HG03280 (cell line): ENCODE measurements around the gene DENND2A.
"Not testable (repeated sequence)": the region's sequence is repeated elsewhere in the genome, so short reads cannot be mapped to it uniquely, and the experiment has no call there.

Source experiments
- ATAC-seq: cut with Tn5 transposase; IDR thresholded peaks from one replicate; pipeline ENCODE4 v1.9.1; 2021; ENCODE audit warnings: mild to moderate bottlenecking, moderate library complexity; ENCODE audit not compliant: unreplicated experiment

DENND2A gene

DNA sequence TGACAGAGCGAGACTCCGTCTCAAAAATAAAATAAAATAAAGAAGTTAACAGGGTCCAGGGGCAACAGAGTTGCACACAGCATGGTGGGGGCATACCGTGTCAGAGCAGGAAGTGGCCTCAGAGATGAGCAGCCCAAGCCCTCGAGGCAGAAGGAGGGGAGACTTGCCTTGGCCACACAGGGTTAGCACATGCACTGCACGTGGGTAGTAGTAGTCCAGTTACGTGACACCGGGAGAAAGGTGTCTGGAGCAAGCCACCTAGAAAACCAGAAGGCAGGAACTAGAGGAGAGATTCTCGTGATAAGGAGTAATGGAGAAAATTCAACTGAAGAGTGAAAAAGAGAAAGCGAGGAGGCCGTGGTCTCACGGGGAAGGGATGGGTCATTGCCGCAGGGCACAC lies 9.8 kb upstream of the DENND2A start:
- ATAC-seq, result no peak

DNA sequence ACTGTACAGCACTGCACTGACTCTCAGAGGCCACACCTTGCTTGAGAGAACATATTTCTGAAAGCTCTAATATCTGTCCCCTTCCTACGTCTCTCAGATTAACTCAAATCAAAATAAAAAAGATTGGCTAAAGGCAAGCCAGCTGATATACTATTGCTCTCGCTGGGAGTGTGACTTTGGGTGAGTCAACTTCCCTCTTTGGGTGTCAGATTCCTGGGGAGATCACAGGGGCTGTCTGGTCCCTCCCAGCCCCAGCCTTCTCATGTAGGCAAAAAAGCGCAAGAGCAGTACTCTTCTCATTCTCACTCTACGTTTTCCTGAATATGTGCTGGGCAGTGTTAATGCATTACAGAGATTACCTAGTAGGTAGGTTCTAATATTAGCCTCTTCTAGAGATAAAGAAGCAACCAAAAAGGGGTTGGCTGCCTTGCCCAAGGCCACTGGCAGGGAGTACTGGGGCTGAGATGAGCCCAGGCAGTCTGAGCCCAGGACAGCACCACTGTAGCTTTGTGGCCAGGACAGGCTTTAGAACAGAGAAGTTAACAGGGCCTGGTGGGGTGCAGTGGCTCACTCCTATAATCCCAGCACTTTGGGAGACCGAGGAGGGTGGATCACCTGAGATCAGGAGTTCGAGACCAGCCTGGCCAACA lies 9.1 kb upstream of the DENND2A start:
- no peak for ATAC-seq

DNA sequence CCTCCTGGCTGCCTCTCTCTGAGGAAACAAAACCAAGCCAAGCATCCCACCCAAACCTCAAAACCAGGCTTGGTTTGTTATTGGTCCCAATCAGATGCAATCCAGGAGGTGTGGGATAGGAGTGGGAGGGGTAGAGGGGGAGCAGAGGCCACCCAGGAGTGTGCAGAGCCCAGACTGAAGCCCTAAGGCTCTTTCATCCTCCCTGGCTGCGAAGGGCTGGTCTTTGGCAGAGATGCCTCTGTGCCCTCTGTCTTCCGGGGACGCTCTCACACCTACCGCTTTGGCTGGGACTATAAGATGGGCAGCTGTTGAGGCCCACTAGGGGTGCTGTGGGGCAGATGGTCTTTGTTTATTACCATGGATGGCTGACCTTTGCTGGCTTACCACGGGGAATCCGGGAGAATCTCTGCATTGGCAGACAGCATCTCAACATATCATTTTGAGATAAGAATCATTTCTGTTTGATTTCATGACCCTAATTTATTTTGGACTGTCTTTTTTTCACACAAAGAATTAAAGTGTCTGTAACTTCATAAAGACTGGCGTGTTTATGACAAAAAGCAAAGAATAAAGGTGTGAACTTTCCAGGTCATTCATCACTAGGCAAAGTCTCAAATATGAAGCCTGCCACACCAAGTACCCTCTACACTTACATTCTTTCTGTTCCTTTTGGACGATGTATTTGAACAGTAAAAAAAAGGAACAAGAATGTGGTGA lies 6.5 kb upstream of the DENND2A start:
- peak; percentile 82 for ATAC-seq

DNA sequence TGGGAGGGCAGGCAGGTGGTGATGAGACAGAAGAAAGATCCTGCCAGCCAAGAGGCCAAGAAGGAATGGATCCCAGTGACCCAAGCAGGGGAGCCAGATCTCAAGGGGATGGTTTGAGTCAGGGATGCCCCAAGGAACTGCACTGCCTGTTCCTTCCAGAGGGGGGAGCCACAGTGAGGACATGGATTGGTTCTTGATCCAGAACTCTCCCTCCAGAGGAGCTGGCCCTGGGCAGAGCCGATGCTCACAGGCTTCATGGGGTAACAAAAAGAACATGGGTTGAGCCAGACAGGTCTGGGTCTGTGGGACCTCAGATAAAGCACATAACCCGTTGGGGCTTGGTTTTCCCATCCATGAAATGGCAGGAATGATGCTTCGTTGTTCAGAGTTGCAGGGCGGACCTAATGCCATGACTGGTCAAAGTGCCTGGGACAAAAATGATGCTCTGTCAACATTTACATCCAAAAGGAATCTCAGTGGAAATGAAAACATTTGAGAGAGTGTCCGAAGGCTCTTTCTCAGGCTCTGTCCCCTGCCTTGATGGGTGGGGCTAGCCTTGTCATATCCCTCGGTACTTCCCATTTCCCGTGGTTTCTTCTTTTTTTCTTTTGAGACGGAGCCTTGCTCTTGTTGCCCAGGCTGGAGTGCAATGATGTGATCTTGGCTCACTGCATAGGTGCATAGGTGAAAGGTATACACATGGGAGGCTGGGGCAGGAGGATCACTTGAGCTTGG lies 4.7 kb upstream of the DENND2A start:
- ATAC-seq, result no peak

DNA sequence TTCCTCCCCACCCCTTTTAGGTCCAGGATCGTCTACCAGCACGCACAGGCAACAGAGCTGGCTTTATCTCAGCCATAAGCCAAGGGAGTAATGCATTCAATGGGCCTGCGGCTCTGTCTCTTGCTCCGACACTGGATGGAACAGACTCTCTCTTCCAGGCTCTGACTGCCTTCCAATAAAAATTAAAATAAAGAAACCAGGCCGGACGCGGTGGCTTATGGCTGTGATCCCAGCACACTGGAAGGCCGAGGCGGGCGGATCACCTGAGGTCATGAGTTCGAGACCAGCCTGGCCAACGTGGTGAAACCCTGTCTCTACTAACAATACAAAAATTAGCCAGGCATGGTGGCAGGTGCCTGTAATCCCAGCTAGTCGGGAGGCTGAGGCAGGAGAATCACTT lies 4.1 kb upstream of the DENND2A start:
- not testable (repeated sequence) for ATAC-seq

DNA sequence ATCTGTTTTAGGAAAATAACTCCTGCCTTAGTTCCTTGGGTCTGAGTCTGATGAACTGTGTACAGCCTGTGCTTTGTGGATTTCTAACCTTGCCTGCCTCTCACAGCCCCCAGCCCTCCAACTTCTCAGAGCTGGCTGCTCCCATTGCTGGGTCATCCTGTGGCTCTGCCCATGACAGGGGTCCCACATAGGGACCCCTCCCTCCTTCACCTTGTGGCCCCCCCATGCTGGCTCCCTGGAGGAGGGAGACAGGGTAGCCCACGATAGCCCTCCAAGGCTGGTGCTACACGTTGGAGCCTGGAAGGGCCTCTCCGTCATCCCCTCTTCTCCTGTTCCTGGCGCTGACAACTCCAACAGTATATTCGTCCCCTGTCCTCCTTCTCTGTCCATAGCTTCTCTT lies 2.8 kb upstream of the DENND2A start:
- ATAC-seq, result no peak

DNA sequence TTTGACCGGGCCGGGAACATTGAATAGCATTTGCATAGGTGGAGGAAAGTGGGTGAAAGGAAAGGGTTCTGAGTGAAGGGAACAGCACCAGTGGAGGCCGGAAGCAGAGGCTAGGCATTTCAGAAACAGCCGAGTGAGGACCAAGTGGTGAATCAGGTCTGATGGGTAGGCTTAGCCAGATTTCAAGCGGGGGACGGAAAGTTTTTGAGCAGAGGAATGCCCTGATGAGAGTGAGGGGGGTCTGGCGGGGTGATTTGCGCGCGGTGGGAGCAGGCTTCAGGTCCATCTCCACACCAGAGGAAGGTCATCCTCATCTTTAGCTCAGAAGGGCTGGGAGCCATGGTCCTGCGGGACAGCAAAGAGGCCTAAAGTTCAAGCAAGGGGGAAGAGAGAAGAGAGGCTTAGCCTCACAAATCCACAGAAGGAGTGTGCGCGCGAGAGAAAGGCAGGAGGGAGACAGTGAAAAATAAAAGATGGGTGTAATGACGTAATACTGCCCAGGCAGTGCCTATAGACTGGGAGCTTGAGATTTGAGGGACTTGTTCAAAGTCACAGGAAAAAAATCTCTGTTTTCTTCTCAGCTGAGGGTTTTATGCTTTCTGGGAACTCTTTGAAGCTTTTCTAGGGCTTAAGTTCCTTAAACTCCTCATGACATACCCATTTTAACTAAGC lies 1.0 kb upstream of the DENND2A start:
- no peak for ATAC-seq

DNA sequence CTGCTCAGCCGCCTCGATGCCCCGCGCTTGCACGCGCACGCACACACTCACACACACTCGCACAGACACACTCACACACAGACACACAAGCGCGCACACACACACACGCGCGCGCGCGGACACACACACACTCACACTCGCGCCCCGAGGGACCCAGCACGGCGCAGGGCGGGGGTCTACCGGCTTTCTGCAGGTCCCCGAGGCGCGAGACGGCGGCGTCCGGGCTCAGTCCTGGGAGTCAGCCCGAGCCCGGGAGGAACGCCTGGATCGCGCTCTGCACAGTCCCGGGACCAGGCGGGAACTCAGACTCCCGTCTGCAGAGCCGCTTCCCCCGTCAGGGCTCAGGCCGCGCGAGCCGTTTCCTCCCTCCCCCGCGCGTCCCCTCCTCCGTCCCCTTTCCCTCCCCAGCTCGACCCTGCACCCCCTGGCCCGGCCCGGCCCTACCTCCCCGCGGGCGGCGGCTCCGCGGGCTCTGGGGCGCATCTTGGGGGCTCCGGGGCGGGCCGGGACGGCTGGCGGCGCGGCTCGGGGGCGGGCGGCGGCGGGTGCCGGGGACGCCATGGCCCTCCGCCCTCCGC lies 464 bp downstream of the DENND2A start:
- ATAC-seq, result no peak

DNA sequence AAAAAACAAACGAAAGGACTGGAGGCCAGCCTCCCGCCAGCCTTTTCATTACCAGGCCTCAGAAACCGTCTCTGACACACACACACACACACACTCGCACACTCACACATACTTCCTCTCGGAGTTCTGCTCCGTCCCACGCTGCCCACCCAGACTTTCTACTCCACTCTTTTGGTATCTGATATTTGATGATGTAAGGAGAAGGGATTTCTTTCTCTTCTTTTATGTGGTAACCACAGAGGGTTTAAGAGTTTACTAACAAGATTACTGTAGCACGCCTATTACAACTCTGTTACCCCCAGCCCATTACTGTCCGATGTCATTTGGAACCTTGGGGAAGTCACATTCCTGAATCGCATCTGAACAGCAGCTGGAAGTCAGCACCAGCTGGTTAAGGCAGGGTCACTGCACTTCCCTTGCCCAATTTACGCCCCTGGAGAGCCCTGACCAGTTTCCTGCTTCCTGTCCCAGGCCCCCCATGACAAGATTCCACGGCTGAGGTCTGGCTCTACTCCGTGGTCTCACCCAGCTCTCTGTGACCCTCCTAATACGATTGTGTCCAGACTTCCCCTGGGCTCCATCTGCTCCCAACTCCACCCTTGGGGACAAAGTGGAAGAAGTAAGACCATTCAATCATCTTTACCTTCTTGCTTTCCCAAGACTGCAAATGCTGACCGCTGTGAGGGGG lies 1.1 kb downstream of the DENND2A start:
- no peak for ATAC-seq

DNA sequence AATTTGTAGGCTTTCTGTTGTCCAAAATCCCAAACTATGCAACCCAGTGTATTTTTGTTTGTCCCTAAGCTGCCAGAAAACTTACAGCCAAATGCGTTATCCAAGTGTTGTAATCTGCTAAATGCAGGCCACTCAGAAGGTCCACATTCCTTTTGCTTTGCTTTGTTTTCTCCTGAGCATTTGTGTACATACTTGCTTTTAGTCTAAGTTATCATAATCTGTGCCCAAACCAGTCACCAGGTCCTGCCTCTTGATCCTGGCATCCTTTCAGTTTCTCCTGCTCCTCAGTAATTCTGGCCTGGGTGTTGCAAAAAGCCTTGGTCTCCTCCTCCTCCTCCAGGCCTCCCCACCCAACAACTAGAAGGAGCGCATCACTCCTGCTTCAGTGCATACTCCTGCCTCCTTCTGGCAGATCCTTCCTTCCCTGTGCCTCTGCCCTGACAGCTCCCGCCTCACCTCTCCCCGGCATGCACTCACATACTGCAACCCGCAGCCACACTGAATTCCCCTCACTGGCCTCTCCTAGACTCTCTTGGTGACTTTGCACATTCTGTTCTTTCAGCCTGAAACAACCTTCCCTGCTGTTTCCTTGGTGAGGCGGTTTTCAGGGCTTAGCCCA lies 2.3 kb downstream of the DENND2A start:
- ATAC-seq, result no peak

DNA sequence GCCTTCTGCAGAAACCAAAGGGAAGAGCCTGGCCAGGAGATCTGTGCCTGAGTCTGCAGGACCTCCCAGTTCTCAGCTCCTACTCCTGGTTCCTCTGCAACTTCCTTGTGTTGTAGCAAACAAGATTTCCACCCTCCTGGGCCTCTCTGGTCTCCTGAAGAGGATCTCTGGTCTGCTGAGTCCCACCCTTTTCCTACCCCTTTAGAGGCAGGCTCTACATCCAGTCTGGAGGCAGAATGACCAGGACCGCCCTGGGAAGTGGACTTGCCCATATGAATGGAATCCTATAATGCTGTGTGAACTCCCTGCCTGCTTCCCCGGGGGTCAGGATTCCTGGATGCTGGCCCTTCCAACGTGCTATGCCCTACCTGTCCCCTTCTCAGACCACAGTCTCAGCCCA lies 3.2 kb downstream of the DENND2A start:
- no peak for ATAC-seq

DNA sequence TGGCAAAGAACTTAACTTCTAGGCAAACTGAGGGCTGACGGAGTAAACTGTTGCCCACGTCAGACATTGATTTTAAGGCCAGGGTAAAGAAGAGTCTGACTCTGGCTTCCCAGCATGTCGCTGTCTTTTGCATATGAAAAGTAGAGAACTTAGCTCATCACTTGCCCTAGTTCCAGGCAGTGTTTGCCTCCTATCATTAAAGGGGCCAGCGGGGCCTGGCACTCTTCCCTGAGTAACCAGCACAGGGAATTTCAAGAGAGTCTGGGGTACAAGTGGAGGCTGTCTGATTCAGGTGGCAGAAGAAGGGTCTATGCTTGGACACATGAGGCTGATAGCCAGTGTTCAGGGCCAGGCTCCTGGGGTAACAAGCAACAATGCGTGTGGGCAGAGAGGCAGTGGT lies 4.8 kb downstream of the DENND2A start:
- ATAC-seq, result no peak

DNA sequence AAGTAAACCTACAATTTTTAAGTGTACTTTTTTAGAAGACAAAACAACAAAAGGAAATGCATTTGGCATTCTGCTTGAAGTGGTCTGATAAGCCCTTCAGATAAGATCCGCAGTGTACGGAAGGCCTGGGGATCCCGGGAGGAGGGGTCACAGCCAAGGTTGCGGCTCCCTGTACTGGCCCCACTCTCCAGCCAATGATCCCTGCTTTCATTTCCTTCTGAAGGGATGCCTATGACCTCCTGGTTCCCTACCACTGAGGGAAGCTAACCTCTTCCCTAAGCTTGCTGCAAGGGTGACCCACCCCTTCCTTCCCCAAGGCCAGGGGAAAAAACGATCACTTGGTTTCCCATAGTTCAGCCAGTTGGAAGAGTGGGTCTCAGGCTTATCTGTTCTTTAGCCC lies 5.3 kb downstream of the DENND2A start:
- no peak for ATAC-seq

DNA sequence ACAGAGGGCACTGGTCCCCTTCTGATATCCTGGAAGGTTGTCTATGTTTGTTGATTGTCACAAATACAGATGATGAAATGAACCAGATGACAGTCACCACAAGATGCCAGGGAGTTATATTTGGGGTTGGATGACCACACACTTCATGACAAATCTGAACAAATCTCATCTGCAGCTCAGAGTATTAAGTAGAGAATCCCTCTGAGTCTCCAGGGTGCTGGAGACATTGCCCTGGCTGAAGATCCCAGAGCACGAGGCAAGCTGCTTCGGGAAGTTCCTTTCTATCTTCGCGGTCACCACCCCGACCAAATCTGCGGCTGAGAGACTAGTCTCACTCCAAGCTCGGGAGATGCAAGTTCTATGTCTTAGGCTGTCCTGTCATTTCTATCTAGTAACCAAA lies 9.0 kb downstream of the DENND2A start:
- ATAC-seq, result no peak

DNA sequence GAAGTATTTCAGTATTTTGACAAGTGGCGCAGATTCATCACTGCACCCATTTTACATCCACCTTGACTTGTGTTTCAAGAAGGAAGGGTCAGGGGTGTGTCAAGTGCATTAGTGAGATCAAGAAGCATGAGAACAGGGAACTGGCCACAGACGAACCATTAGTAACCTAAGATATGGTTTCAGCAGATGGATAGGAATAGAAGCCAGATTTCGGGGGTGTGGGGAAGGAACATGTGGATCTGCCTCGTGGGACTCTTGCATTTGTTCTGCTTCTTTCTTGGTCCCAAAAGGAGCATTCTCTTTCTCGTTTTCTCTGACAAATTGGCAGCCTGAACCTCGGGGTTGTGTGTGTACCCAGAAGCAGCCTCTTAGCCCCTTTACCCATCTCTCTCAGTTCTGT lies 9.6 kb downstream of the DENND2A start:
- ATAC-seq, result no peak

DNA sequence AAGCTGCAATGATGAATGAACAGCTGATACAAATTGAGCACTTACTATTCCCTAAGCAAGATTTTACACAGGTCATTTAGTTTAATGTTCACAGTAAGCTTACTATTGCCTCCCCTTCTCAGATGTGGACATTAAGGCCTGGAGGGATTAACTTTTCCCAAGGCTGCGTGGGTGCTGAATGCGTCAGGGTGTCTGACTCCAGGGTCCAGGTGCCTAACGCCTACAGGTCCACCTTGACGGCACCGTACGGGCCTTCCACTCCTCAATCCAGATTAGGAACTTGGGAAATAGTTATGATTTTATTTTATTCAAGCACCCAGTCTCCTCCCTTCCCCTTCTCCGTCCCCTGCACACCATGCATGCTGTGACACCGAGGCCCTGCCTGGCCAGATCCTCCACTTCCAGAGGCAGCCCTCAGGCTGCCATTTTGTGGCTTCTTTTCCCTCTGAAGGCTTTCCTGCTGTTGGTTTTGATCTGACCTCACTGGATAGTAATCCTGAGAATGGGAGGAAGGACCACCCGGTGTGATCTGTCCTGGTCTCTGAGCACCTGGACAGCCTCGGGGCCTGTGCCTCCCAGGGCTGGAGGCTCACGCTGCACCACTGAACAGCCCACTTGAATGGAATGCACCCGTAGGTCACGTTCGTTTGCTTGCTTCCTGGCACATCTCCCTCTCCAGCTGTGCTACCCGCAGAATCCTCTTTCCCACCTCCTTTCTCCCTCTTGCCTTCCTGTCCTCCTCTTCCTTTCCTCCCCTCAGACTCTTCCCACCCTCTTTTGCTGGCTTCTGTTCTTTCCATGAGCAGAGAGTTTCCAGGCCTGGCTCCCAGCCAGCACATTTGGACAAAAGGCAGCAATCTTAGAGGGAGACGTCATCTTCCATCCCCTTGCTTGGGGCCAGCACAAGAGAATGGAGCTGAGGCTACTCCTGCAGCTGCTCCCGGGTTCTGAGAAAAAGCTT lies 14.4 kb downstream of the DENND2A start:
- no peak for ATAC-seq

DNA sequence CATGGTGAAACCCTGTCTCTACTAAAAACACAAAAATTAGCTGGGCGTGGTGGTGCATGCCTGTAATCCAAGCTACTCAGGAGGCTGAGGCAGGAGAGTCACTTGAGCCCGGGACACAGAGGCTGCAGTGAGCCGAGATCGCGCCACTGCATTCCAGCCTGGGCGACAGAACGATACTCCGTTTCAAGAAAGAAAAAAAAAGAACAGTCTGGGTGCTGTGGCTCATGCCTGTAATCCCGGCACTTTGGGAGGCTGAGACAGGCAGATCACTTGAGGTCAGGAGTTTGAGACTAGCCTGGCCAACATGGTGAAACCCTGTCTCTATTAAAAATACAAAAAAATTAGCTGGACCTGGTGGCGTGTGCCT lies 15.4 kb downstream of the DENND2A start:
- not testable (repeated sequence) for ATAC-seq

DNA sequence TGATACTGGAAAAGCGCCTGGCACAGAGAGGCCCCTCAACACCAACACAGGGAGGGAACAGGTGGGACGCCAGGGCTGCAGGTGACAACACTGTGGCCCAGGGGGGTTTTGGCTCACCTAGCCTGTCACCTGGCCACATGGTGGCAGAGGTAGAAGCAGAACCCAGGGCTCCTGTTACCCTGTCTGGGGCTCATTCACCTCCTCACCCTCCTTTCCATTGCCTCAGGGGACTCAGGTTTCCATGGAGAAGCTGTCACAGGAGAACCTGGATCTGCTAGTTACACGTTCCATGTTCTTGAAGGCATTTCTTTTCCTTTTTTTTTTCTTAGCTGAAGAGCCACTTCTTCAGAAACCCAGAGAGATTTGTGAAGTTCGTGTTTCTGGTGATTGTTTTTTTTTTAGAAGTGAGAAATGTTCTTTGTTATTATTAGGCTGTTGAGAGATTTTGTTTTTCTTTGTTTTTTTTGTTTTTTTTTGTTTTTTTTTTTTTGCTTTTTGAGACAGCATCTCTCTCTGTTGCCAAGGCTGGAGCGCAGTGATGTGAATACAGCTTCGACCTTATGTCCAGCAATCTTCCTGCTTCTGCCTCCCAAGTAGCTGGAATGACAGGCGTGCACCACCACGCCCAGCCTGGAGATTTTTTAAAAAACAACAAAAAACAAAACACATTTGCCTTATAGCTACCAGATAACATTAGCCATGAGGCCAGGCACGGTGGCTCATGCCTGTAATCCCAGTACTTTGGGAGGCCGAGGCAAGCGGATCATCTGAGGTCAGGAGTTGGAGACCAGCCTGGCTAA lies 16.0 kb downstream of the DENND2A start:
- no peak for ATAC-seq
